ENCODE measurements around the gene TP53RK. TPM values are rescaled to one million over a fixed set of nuclear protein-coding genes. Genes with fewer than 3 reads are reported as not detected.

Gene TP53RK
- total RNA-seq, 1 experiment from 2014 or later, result 21.5 TPM

- H3K4ac ChIP-seq (ENCODE audit: low read depth, low read length), result no peak overlapping the region
- no peak overlapping the region for H3K9ac ChIP-seq (ENCODE audit: extremely low read depth, insufficient read length, low read length)
- H2AFZ ChIP-seq (ENCODE audit: low read length), result no peak overlapping the region
- H4K20me1 ChIP-seq (ENCODE audit: control insufficient read depth, insufficient read depth, insufficient read length), result peaks cover 2% of the 10 kb centered on the region
- H4K91ac ChIP-seq (ENCODE audit: insufficient read length, low read depth, low read length), result no peak overlapping the region
- Mint-ChIP-seq H3K36me3 (ENCODE audit: insufficient read depth in 1 of 3, low read depth in 3 of 3) (peaks cover 15 to 44% (median 38%) of the 10 kb centered on the region in 3 experiments), H3K4me1 (peaks cover 45 to 60% of the 10 kb centered on the region in 2 experiments), H3K27me3 (ENCODE audit: low read depth) (no peaks in the 10 kb centered on the region), H3K9me3 (peaks cover 0 to 3% of the 10 kb centered on the region in 2 experiments; a peak in 1 of 5 replicates), H3K27ac (no peak overlapping the region), H3K4me3 (no peak overlapping the region)
- no peak overlapping the region for H3K23ac ChIP-seq (ENCODE audit: insufficient read length, low read depth, low read length)
- H3K27ac ChIP-seq (ENCODE audit: insufficient read length, low read depth, low read length), result no peak overlapping the region
- no peak overlapping the region for H2BK5ac ChIP-seq (ENCODE audit: insufficient read length, low read length)
- no peaks in the 10 kb centered on the region for H3K27me3 ChIP-seq (ENCODE audit: insufficient read depth, low read length)
- H4K5ac ChIP-seq (ENCODE audit: insufficient read length, low read depth, low read length), result no peak overlapping the region
- no peak overlapping the region for H2BK120ac ChIP-seq (ENCODE audit: low read depth, low read length, poor library complexity, severe bottlenecking)
- H3K79me2 ChIP-seq (ENCODE audit: insufficient read depth, low read length), result peaks cover 5% of the 10 kb centered on the region; the same call in 1 of the 2 replicates
- H3K9me3 ChIP-seq (ENCODE audit: control insufficient read depth, low read depth, low read length), result no peaks in the 10 kb centered on the region
- WGBS (ENCODE audit: extremely low coverage, insufficient read length, low lambda C conversion rate), result no CpG with 5 or more reads among the region's 2 CpGs
- peaks cover 7% of the 10 kb centered on the region for H3K79me1 ChIP-seq (ENCODE audit: insufficient read depth, low read depth, low read length, poor library complexity, severe bottlenecking)
- no peak overlapping the region for H2BK20ac ChIP-seq (ENCODE audit: low read depth, low read length, poor library complexity, severe bottlenecking)
- no peak overlapping the region for H3K18ac ChIP-seq (ENCODE audit: insufficient read length, low read depth, low read length)
- peaks cover 11% of the 10 kb centered on the region; the same call in 1 of the 2 replicates for H3K4me1 ChIP-seq (ENCODE audit: insufficient read depth, low read length)
- no peak overlapping the region for H2BK15ac ChIP-seq (ENCODE audit: low read depth, low read length)
- H4K8ac ChIP-seq (replicated peaks; ENCODE audit: insufficient read length, low read depth, low read length), result no peak overlapping the region
- no peak overlapping the region for H3K4me2 ChIP-seq (ENCODE audit: insufficient read depth, insufficient read length, low read length)
- H3K23me2 ChIP-seq (ENCODE audit: insufficient read length, low read depth, low read length, poor library complexity, severe bottlenecking), result peaks cover 4% of the 10 kb centered on the region
- H3K14ac ChIP-seq (ENCODE audit: insufficient read depth, low read length), result no peak overlapping the region
- DNase-seq, result no peak
- H3T11ph ChIP-seq (ENCODE audit: low read length), result no peak overlapping the region
- H2AK5ac ChIP-seq (ENCODE audit: insufficient read length, low read length), result no peak overlapping the region
- H3K56ac ChIP-seq (ENCODE audit: insufficient read length, low read depth, low read length), result no peak overlapping the region
- no peak overlapping the region for H2BK12ac ChIP-seq (ENCODE audit: insufficient read length, low read depth, low read length)
- TF ChIP-seq, protein P1, sequence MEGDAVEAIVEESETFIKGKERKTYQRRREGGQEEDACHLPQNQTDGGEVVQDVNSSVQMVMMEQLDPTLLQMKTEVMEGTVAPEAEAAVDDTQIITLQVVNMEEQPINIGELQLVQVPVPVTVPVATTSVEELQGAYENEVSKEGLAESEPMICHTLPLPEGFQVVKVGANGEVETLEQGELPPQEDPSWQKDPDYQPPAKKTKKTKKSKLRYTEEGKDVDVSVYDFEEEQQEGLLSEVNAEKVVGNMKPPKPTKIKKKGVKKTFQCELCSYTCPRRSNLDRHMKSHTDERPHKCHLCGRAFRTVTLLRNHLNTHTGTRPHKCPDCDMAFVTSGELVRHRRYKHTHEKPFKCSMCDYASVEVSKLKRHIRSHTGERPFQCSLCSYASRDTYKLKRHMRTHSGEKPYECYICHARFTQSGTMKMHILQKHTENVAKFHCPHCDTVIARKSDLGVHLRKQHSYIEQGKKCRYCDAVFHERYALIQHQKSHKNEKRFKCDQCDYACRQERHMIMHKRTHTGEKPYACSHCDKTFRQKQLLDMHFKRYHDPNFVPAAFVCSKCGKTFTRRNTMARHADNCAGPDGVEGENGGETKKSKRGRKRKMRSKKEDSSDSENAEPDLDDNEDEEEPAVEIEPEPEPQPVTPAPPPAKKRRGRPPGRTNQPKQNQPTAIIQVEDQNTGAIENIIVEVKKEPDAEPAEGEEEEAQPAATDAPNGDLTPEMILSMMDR (conservative IDR thresholded peaks at IDR 0.05), result no peak
Measured at GRCh38 chr20:46680684-46681031, 8.6 kb downstream of the TP53RK start.
